ENCODE data around the gene JAGN1.

- TF ChIP-seq SIX5 (IDR thresholded peaks at IDR 0.05; ENCODE audit: low read depth, low read length) (no peak), CTCF (IDR thresholded peaks at IDR 0.05; ENCODE audit: control extremely low read depth in 1 of 3, insufficient read depth in 1 of 3, low read depth in 1 of 3, low read length in 3 of 3) (no peak), EZH2 (IDR thresholded peaks at IDR 0.05; ENCODE audit: low read depth, low read length, severe bottlenecking) (no peak)
- TF ChIP-seq, protein P1, sequence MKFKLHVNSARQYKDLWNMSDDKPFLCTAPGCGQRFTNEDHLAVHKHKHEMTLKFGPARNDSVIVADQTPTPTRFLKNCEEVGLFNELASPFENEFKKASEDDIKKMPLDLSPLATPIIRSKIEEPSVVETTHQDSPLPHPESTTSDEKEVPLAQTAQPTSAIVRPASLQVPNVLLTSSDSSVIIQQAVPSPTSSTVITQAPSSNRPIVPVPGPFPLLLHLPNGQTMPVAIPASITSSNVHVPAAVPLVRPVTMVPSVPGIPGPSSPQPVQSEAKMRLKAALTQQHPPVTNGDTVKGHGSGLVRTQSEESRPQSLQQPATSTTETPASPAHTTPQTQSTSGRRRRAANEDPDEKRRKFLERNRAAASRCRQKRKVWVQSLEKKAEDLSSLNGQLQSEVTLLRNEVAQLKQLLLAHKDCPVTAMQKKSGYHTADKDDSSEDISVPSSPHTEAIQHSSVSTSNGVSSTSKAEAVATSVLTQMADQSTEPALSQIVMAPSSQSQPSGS (IDR thresholded peaks at IDR 0.05; ENCODE audit: low read length), result no peak
Observed at GRCh38 chr3:9938966-9939365, 48.6 kb downstream of the JAGN1 start.
